Neutrophil (primary cell): Measurements from ENCODE around the gene CFAP161.
"Not testable (repeated sequence)": the region's sequence is repeated elsewhere in the genome, so short reads cannot be mapped to it uniquely, and the experiment has no call there.

Experiments used
- H3K27ac ChIP-seq: fragments of 200-600 bp; sonication (generic); 2 replicates; pipeline ENCODE4 v1.5.1; 2016; ENCODE audit warnings: mild to moderate bottlenecking, moderate library complexity
- H3K27me3 ChIP-seq: fragments of 200-600 bp; sonication (generic); 2 replicates; pipeline ENCODE4 v1.6.0; 2016; ENCODE audit warnings: mild to moderate bottlenecking
- H3K36me3 ChIP-seq: fragments of 200-600 bp; sonication (generic); 2 replicates; pipeline ENCODE4 v1.5.1; 2017
- H3K4me1 ChIP-seq, 2 experiments: fragments of 200-600 bp in 1 of 2; sonication (generic) in 1 of 2; 1 replicate in 1 of 2; 2 replicates in 1 of 2; pipeline versions ENCODE4 v1.5.1 to v1.6.1; 2013 to 2016; ENCODE audit warnings: low read depth in 1 of 2, low read length in 1 of 2, mild to moderate bottlenecking in 1 of 2, moderate library complexity in 1 of 2; ENCODE audit not compliant: control insufficient read depth in 1 of 2, insufficient read depth in 1 of 2
- H3K4me3 ChIP-seq, 2 experiments: fragments of 200-600 bp in 1 of 2; sonication (generic) in 1 of 2; 1 replicate in 1 of 2; 2 replicates in 1 of 2; pipeline ENCODE4 v1.5.1; 2013 to 2016; ENCODE audit warnings: low read depth in 1 of 2, low read length in 1 of 2, mild to moderate bottlenecking in 1 of 2, moderate library complexity in 1 of 2
- H3K9me3 ChIP-seq: fragments of 200-600 bp; sonication (generic); 2 replicates; pipeline ENCODE4 v1.5.1; 2016
- CTCF ChIP-seq: fragments of 200-600 bp; sonication (generic); IDR thresholded peaks from 2 replicates; pipeline ENCODE4 v1.5.1; 2016; ENCODE audit warnings: antibody characterized with exemption

The CFAP161 gene

GRCh38 chr15:81120069-81120468, 14.0 kb upstream of the CFAP161 start:
- H3K27me3 ChIP-seq, result peaks cover 46% of the 10 kb centered on the region
- peaks cover 7 to 9% of the 10 kb centered on the region in 2 experiments for H3K4me1 ChIP-seq
- H3K9me3 ChIP-seq, result no peaks in the 10 kb centered on the region
- no peaks in the 10 kb centered on the region for H3K36me3 ChIP-seq
- H3K27ac ChIP-seq, result no peak overlapping the region
- no peak overlapping the region for H3K4me3 ChIP-seq
- TF ChIP-seq CTCF, result no peak

- H3K27me3 ChIP-seq, result peaks cover 12% of the 10 kb centered on the region
- H3K27ac ChIP-seq, result no peak overlapping the region
- TF ChIP-seq CTCF, result no peak
- H3K9me3 ChIP-seq, result no peaks in the 10 kb centered on the region
- H3K4me3 ChIP-seq, result no peak overlapping the region
- H3K4me1 ChIP-seq, result no peaks in the 10 kb centered on the region
- H3K36me3 ChIP-seq, result no peaks in the 10 kb centered on the region
Observed at GRCh38 chr15:81126892-81127291, 7.2 kb upstream of the CFAP161 start.

- not testable (repeated sequence) for H3K27ac ChIP-seq, H3K4me1 ChIP-seq, H3K9me3 ChIP-seq, H3K36me3 ChIP-seq, H3K27me3 ChIP-seq, H3K4me3 ChIP-seq
Observed at GRCh38 chr15:81141478-81141877, 7.4 kb downstream of the CFAP161 start.

- H3K9me3 ChIP-seq, result no peaks in the 10 kb centered on the region
Observed at GRCh38 chr15:81146006-81146405, 11.9 kb downstream of the CFAP161 start.

GRCh38 chr15:81146466-81146865, 12.4 kb downstream of the CFAP161 start:
- no peak overlapping the region for H3K27ac ChIP-seq
- H3K4me3 ChIP-seq, result no peak overlapping the region
- TF ChIP-seq CTCF, result no peak
- H3K36me3 ChIP-seq, result no peaks in the 10 kb centered on the region
- no peaks in the 10 kb centered on the region for H3K27me3 ChIP-seq
- no peaks in the 10 kb centered on the region for H3K9me3 ChIP-seq
- no peaks in the 10 kb centered on the region for H3K4me1 ChIP-seq

More at GRCh38 chr15:81146006-81146405, 11.9 kb downstream of the CFAP161 start:
- no peaks in the 10 kb centered on the region for H3K36me3 ChIP-seq
- TF ChIP-seq CTCF, result no peak
- no peak overlapping the region for H3K4me3 ChIP-seq
- H3K27me3 ChIP-seq, result no peaks in the 10 kb centered on the region
- no peak overlapping the region for H3K27ac ChIP-seq
- H3K4me1 ChIP-seq, result no peaks in the 10 kb centered on the region

- no peaks in the 10 kb centered on the region for H3K9me3 ChIP-seq
- H3K36me3 ChIP-seq, result no peaks in the 10 kb centered on the region
- H3K4me3 ChIP-seq, result no peak overlapping the region
- H3K27ac ChIP-seq, result no peak overlapping the region
- no peaks in the 10 kb centered on the region for H3K27me3 ChIP-seq
- H3K4me1 ChIP-seq, result no peaks in the 10 kb centered on the region
- TF ChIP-seq CTCF, result no peak
Observed at GRCh38 chr15:81151389-81151788, 17.3 kb downstream of the CFAP161 start.
